Hematopoietic multipotent progenitor cell treated with erythropoietin and hydrocortisone succinate and interleukin-3 and kit ligand, for 6 days (in vitro differentiated cells): ENCODE measurements around the gene ZNF419.
"Not testable (repeated sequence)": the region's sequence is repeated elsewhere in the genome, so short reads cannot be mapped to it uniquely, and the experiment has no call there.

ENCODE experiments used
- DNase-seq: peaks from one replicate; pipeline ENCODE4 v3.0.0-alpha.2; 2015

The ZNF419 gene

DNA sequence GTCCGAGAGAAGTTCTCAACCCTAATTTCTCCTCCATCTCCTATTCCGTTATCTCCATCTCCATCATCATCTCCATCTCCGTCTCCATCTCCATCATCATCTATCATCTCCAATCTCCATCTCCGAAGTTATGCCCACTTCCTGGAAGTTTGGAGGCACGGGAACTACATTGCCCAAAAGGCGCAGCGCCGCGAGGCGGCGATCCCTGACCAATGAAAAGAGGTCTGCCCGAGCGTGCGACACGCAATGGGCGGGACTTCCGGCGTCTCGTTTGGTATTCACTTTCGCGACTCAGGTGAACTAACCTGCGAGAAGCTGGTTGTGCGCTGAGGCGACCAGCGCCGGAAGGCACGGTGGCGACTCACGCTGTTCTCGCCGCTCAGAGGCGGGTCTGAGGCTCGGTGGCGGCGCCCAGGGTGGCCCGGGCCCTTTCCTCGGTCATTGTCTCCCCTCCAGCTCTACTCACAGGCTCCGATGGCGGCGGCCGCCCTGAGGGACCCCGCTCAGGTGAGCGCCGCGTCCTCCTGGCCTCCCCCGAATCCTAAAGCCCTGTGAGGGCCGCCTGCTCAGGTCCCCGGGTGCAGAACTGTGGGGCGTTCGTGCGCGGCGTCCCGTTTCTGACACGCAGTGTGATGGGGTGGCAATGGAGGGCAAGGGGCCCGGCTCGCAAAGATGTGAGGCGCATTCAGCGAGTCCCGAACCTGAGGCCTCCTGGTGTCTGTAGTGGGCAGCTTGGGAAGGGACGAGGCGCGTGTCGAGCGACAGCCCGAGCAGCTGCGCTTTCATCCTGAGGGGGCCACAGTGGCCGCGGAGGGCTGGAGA is at the start of gene ZNF419:
Gene ZNF419, plus strand, starts transcription at position 274 of the 822 bp plus-strand sequence. Its CDS starts 201 bp downstream, at position 475.
- peak; percentile 94 for DNase-seq

DNA sequence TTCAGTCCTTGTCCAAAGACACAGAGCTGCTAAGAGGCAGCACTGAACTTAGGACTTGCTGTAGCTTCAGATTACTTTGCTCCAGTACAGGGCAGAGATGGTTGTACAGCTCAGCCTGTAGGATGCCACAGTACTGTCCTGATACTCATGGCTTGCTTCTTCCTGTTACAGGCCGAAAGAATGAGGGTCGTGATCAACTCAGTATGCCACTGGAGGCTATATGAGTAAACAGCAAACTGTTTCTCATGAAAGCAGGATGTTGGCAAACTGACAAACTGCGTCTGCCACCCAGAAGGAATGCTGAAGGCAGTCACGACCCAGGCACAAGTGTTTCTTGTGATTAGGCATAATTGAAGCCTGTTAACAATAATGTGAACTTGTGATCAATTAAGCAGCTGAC is 49.6 kb upstream of the ZNF419 start:
- no peak for DNase-seq

DNA sequence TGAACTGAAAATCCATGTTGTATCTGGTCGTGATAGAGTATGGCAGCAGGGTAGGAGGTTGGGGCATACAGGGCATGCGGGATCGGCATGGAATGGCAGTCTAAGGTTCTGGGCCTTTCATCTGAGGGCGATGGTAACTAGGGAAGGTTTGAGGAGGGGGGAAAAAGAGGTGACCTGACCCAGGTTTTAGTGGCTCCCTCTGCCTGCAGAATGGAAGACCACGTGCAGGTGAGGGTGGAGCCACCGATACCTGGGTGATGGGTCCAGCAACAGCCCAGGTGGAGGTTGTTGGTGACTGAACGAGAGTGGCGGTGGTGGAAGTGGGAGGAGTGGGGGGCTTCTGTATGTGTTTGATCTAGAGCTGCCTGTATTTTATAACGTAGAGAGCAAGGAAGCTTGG is 48.6 kb upstream of the ZNF419 start:
- DNase-seq: no peak

DNA sequence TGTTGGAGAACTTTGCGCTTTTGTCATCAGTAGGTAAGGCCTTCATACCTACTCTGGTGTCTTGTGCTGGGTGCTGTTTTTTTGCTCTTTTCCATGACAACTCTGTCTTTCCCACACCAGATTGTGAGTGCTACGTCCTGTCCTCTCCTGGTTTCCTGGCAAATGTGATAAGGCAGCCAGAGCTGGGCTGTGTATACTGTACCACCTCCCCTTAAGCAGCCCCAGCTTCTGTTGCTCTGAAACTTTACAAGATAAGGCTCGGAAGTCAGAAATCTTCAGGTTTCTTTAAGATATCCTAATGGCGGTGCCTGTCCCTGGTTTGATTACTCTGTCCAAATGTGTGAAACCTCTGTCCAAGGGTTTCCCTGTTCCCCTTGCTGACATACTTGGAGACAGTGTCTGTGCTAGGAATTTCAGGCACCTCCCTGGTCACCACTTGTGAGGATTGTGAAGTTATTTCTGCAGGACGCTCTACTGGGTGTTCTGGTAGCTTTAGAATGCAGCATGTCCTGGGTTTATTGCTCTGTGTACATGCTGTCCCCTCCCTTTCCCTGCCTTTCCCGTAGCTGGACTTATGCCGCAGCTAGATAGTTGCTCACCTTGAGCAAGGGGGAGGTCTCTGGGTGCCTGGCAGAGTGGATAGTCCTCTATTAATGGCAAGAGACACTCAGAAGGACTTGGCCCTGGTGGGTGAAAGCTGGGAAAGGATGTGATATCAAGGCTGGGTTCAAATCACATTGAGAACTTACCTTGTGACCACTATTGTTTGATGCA is 45.4 kb upstream of the ZNF419 start:
- DNase-seq: peak; percentile 8

DNA sequence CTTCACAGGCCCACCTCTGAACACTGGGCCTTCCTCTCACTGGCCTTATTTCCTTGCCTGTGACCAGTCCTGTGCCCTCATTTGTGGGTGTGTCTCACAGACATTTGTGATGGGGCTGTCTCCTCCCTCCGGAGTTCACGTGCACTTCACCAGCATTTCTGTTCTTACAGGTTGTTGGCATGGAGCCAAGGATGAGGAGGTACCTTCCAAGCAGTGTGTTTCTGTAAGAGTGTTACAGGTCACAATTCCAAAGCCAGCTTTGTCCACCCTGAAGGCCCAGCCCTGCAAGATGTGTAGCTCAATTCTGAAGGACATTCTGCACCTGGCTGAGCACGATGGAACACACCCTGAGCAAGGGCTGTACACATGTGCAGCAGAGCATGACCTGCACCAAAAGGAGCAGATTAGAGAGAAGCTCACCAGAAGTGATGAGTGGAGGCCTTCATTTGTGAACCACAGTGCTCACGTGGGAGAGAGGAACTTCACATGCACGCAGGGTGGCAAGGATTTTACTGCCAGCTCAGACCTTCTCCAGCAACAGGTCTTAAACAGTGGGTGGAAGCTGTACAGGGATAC is 44.3 kb upstream of the ZNF419 start:
- peak; percentile 34 for DNase-seq

DNA sequence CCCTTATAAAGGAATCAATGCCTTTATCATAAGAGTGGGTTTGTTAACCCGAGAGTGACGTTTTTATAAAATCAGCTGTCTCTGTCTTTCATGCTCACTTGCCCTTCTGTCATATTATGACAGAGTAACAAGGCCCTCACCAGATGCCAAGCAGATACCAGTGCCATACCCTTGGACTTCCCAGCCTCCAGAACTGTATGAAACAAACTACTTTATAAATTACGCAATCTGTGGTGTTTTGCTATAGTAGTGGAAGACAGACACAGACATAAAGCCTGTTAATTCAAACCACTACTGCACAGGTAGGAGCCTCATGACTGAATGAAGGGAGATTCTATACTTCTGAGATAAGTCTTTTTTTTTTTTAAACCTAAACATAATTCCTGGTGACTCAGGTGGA is 35.2 kb upstream of the ZNF419 start:
- DNase-seq: no peak

DNA sequence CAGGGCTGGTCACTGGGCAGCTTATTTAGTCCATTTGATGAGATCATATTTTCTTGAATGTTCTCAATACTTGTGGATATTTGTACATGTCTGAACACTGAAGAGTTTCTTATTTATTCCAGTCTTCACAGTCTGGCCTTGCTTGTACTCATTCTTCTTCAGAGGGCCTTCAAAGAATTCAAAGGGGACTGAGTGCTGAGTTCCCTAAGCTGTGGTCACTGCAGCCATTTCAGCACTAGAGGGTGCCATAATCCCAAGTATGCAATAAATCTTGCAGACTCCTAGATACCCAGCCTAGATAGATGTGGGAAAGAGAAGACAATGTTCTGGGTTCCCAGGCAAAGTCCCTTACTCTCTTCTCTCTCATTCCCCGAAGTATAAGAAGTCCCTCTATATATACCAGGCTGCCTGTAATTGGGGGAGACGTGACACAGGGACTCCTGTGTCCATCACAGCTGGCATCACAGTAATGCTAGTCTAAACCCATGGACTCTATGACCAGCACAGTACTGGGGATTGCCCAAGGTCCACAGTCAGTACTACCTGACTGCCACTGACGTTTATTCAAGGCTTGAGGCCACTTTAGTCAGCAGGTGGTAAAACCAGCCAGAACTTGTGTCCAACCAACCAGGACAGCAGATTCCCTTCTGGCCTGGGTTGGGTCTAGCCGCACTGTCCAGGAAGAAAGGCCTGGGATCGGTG is 21.7 kb upstream of the ZNF419 start:
- DNase-seq: peak; percentile 72

DNA sequence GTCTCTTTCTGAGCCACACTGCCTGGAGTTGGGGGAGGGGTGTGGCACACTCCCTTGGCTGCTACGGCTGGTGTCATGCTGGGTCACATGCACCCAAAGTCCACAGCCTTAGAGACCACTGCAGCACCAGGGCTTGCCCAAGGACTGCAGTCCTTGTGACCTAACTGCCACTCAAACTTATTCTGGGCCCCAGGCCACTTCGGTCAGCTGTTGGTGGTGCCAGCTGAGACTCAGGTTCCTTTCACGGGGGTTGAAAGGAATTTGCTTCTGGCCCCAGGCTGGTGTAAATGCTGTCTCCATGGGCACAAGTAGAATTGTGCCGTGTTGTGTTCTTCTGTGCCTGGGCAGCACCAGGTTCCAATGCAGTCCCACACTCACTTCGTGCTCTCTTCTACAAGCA is 21.1 kb upstream of the ZNF419 start:
- DNase-seq: no peak

DNA sequence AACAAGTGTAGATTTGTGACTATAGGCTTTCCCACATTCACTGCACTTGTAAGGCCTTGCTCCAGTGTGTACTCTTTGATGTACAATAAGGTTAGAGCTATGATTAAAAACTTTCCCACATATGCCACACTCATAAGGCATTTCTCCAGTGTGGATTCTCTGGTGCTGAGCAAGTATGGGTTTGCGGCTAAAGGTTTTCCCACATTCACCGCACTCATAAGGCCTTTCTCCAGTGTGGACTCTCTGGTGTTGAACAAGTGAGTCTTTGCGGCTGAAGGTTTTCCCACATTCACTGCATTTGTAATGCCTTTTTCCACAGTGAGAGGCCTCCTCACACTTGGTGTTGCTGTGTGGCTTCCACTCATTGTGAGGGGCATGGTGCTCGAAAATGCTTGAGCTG is 13.9 kb upstream of the ZNF419 start:
- peak; percentile 11 for DNase-seq

DNA sequence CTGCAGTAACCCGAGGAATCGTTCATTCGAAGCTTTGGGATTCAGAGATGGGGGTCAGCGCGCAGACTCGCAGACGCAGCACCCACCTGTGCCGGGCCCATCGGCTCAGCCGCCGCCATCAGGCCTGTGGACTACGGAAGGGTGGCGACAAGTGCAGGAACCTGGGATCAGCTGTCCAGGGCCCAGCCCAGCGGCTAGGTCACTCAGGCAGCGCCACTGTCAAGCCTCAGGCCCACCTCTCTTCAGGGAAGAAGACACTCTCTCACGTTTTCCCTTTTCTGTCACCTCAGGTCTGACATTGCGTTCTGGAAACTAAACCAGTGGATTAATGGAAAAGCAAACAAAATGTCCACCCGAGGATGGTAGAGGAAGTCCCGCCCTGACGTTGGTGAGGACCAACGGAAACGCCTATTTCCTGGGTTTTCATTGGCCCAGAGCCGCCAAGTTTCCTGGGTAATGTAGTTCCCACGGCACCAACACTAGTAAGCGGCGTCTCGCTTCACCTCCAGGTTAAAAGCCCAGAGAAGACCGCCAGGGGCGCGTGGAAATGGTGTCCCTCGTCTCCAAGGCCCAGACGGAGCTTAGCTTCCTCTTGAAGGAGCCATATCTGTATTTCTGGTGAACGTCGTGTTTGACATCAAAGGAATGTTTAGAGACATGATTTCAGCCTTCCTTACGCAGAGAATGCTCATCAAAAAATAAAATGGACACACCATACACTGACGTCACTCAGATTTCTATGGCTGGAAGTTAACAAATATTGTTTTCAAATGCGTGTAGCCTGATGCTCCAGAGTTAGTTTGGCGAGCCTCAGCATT is 10.2 kb upstream of the ZNF419 start, which contains the start of gene ZNF772:
Gene ZNF772, minus strand, starts transcription at position 376 of the 818 bp plus-strand sequence. Its CDS starts 257 bp downstream, at position 119.
- peak; percentile 99 for DNase-seq

DNA sequence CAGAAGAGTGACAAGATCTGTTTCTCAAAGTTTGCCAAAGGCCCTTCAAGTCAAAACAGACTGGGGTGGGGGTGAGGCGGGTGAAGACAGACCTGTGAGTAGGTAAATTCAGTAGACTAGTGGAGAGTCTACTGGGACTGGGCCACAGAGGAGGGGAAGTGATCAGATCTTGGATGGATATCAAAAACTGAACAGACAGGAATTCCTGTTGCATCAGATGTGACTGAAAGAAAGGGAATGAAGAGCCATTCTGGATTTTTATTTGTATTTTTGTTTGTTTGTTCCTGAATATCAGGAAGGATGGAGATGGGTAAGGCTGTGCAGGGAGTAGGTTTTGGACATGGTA is 722 bp downstream of the ZNF419 start:
- not testable (repeated sequence) for DNase-seq

DNA sequence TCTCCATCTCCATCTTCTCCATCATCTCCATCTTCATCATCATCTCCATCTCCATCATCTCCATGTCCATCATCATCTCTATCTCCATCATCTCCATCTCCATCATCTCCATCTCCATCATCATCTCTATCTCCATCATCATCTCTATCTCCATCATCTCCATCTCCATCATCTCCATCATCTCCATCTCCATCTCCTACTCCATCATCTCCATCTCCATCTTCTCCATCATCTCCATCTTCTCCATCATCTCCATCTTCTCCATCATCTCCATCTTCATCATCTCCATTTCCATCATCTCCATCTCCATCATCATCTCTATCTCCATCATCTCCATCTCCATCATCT is 11.8 kb downstream of the ZNF419 start:
- DNase-seq: not testable (repeated sequence)

DNA sequence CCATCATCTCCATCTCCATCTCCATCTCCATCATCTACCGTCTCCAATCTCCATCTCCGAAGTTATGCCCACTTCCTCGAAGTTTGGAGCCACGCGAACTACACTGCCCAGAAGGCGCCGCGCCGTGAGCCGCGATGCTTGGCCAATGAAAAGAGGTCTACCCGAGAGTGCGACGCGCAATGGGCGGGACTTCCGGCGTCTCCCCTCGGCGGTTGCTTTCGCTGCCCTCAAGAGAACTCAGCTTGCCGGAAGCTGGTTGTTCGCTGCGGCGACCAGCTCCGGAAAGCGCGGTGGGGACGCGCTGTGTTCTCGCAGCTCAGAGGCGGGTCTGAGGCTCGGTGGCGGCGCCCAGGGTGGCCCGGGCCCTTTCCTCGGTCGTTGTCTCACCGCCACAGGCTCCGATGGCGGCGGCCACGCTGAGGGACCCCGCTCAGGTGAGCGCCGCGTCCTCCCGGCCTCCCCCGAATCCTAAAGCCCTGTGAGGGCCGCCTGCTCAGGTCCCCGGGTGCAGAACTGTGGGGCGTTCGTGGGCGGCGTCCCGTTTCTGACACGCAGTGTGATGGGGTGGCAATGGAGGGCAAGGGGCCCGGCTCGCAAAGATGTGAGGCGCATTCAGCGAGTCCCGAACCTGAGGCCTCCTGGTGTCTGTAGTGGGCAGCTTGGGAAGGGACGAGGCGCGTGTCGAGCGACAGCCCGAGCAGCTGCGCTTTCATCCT is 12.3 kb downstream of the ZNF419 start, which contains the start of gene ZNF773:
Gene ZNF773, plus strand, starts transcription at position 259 of the 716 bp plus-strand sequence. Its CDS starts 143 bp downstream, at position 402.
- peak; percentile 98 for DNase-seq

DNA sequence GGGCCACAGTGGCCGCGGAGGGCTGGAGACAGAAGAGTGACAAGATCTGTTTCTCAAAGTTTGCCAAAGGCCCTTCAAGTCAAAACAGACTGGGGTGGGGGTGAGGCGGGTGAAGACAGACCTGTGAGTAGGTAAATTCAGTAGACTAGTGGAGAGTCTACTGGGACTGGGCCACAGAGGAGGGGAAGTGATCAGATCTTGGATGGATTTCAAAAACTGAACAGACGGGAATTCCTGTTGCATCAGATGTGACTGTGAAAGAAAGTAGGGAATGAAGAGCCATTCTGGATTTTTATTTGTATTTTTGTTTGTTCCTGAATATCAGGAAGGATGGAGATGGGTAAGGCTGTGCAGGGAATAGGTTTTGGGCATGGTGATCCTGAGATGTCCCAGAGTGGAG is 12.8 kb downstream of the ZNF419 start:
- peak; percentile 26 for DNase-seq

DNA sequence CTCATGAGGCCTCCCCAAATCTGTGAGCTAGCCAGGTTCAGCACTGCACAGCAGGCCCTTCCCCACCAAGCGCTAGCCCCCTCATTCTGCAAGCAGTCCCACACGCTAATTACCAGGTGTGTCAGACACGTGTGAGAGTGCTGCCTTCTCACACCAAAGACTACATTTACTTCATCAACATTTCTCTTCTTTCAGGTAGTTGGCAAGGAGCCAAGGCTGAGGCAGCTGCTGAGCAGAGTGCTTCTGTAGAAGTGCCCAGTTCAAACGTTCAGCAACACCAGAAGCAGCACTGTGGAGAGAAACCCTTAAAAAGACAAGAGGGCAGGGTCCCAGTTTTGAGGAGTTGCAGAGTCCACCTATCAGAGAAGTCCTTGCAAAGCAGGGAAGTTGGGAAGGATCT is 18.6 kb downstream of the ZNF419 start:
- DNase-seq: no peak

DNA sequence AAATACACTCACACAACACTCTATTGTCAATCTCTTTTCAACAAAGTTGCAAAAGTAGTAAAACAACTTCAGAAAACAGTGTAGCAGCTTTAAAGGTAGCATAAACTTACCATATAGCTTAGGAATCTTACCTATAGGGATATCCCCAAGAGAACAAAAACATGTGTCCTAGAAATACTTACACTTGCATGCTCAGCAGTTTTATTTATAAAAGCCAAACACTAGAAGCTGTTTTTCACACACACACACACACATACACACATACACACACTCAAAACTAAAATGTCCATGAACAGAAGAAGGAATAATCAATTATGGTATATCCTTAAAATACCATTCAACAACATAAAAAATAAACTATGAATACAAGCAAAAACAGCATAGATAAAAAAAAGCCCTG is 23.9 kb downstream of the ZNF419 start:
- DNase-seq: no peak

DNA sequence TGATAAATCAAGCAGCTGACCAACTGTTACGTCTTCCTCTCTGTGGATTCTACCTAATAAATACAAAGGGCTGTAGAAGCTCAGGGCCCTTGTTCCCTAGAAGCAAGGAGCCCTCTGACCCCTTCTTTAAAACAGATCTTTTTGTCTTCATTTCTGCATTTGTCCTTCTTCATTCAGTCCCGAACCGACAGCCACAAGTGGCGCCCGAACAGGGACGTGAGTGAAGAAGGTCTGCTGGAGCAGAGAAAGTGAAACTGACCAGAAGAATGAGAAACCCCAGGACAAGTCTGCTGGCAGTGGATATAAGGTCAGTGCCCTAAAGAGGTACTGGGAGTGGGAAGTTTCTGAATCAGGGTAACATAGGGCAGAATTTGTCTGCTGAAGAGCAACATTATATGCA is 25.3 kb downstream of the ZNF419 start:
- no peak for DNase-seq

DNA sequence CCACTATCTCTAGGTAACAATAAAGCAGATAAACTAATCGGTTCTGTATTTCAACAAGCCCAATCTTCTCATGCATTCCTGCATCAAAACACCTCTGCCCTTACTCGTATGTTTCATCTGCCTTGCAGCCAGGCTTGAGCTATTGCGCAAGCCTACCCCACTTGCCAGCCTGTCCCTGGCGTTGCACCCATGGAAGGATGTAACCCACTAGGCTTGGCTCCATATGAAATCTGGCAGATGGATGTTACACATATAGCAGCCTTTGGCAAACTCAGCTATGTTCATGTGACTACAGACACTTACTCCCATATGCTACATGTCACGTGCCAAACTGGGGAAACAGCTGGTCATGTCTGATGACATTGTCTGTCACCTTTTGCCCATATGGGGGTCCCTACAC is 27.7 kb downstream of the ZNF419 start:
- no peak for DNase-seq

DNA sequence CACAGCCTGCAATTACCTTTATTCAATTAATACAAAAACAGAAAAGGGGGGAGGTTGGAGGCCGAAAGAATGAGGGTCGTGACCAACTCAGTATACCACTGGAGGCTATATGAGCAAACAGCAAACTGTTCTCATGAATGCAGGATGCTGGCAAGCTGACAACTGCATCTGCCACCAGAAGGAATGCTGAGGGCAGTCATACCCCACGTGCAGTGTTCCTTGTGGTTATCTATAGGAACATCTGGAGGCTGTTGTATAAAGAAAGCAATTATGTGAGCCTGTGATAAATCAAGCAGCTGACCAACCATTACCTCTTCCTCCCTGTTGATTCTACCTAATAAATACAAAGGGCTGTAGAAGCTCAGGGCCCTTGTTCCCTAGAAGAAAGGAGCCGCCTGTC is 30.5 kb downstream of the ZNF419 start:
- DNase-seq: not testable (repeated sequence)

DNA sequence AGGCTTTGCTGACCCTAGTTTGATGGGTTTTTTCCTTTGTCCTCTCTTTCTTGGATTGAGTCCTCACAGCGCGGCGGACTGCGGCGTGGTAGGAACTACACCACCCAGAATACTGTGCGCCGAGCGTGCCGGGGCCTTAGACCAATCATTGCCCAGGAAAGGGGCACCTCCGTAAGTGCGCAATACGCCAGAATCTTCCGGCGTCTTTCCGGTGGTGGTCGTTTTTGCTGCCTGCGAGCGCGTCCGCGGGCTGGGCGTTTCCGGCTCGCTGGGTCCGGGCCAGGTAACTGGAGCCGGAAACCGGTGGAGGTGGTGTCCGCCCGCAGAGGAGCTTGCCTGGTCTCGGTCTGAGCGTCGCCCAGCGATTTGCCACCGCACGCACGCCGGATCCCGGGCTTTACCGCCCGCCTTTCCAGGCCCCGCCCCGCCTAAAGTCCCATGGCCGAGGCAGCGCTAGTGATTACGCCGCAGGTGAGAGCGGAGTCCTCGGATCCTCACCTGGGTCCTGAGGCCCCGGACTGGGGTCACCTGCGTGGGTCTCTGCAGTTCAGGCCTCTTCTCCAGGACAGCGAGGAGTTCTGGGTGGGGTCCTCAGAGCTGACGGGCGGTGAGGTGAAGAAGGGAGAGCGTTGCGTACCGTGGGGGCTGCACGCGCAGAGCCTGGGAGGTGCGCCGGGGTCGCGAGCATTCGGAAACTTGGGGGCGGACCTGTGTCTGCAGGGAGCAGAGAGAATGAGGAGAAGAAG is 39.8 kb downstream of the ZNF419 start, which contains the start of gene ZNF549:
Gene ZNF549, plus strand, starts transcription at position 221 of the 746 bp plus-strand sequence. Its CDS starts 218 bp downstream, at position 439.
- peak; percentile 97 for DNase-seq
